NCI-H524 (cell line): ENCODE results near the gene NASP.

Source experiments
- DNase-seq, 2 experiments: peaks; one replicate each; lab custom pipeline; 2025; lab: John Stamatoyannopoulos, UW

Gene NASP

DNA sequence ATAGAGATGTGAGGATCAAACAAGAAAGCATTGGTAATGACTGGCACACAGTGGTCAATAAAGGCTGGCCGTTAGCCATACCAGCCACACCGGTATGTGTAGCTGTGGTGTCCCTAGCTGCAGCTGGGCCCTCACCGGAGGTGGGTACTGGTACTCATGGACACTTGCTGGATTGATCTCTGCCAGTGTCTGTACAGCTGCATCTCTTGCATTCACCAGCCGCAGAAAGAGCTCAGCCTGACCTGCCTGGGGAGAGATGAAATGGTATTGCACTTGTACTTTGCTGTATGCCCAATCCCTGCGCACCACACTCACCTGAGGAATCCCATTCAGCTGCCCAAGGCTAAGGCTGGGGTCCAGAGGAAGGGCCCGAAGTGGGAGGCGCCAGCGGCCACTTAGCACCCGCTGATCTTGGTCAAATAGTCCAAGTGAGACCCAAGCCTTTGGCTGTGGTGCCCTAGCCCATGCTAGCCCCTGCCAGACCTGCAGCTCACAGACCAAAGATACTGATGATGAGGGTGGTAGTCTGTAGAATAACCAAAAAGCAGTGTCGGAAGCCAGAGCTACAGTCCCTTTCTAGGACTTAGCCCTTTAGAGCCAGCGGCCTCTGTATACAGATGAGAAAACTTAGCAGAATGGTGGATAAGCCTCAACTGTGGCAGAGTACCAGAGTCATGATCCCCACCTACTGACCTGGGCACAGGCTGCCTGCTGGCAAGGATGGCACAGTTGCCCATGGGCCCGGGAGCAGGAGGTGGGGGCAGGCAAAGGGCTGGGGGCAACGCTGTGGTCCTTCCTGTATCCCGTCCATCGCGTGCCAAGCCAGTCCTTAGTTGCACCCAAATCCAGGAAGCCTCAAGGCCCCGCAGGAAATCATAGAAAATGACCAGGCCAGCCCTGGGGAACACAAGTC is 37.0 kb downstream of the NASP start:
- DNase-seq, result no peak

DNA sequence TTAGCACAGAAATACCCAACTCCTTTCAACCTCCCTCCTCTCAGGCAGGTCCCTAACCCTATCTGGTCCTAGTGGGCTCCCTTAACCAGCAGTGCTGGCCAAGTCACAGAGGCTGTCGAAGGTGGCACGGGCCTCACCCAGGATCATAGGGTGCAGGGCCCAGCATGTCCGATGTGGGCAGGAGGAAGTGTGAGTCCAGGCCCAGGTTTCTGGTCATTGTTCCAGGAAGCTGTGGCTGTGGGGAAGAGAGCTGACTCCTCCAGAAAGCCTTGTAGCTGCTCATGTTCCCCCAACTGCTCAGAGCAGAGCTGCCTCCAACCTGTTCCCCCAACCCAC is 37.6 kb downstream of the NASP start:
- DNase-seq, result no peak

DNA sequence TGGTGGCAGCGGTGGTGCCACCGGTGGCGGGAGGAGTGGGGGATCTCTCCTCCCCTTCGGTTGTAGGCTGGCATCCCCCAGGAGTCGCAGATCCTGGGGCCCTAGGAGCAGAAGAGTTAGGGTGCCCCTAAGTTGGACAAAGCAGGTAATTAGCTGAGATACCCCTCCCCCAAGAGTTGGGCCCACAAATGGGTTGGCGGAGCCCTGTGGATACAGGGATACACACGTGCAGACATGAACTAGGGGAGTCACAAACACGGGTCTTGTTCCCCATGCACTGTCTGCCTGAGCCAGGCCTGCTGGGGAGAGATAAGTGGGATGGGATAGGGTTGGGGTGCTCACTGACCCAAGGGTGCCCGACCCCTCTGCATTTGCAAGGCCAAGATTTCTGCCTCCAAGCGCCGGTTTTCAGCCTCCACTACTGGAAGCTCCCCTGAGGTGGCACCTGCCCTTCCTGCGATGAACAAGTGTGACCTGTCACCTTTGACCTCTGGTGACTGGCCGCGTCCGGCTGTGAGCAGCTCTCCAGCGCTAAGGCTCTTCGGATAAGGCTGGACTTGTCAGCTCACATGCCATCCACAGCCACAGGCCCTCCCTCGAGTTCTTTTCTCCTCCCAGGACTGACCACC is 38.2 kb downstream of the NASP start:
- no peak for DNase-seq

DNA sequence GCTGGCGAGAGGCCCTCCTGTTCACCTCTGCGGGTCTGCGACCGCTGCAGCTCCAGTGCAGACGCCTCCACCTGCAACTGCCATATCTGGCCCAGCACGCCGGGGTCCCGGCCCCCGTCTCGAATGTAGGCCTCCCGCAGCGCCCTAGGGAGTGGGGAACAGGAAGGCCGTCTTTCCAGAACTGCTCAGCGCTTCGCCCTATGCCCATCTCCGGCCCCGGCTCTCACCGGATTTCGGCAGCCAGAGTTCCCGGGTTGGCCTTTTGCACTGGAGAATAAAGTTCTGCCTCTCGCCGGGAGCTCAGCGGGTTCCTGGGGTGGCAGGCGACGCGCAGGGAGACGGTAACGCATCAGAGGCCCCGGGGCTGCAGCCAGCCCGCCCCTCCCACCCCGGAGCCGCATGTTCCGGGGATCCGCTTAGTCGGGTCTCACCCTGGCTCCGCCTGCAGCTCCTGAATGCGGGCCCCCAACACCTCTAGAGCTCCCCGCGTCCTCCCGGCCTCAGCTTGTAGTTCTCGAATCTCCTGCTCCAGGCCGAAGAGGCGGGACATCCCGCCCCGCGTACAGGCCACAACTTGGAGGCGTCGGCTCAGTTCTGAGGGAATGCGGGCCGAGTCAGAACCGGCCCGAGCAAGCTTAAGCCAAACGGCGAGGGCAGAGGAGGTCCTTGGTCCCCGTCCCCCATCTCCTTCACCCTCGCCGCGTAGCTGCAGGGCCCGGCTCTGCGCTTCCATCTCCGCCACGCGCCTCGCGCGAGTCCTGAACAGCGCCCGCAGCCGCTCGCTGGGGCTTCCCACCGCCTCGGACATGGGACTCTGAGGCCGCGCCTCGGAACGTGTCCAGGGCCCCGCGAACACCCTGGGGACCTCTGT is 38.9 kb downstream of the NASP start:
- DNase-seq, result no peak

DNA sequence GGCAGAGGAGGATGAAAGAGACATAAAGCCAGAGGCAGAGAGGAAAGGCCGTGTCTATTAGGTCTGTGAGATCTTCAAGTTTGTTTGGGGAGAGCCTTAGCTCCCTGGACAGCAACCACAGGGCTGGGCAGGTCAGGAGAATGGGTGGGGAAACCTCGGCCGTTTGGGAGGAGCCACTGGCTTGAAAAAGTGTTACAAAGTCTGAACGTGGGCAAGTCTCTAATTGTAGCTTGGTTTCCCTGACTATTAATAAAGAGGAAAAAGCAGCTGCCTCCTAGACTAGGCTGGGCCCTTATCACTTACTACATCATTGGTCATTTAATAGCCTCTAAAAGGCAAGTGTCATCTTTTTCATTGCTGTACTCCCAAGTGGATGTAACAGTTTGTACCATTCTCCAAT is 40.1 kb downstream of the NASP start, which contains the start of gene CCDC17:
TSS of gene CCDC17 (minus strand) at position 83 of the 400 bp plus-strand sequence. CDS start 145 bp downstream, outside the sequence.
- no peak for DNase-seq

DNA sequence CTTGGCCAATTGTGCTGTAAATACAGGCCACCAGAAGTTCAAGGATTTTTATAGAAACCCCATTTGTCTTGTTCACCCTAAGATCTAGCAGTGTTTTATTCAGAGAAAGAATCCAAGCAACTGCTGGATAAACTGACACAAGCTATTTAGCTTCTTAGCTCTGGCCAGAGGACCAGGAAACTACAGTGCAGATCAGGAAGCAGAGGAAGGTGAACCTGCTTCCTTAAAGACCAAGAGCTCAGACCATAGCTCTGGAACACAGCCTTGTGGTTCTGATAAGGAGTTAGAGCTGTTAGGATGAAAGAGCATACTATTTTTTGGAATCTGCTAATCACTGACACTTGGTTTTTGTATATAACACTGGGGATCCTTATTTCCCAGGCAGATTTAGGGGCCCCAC is 45.2 kb downstream of the NASP start:
- DNase-seq, result no peak

DNA sequence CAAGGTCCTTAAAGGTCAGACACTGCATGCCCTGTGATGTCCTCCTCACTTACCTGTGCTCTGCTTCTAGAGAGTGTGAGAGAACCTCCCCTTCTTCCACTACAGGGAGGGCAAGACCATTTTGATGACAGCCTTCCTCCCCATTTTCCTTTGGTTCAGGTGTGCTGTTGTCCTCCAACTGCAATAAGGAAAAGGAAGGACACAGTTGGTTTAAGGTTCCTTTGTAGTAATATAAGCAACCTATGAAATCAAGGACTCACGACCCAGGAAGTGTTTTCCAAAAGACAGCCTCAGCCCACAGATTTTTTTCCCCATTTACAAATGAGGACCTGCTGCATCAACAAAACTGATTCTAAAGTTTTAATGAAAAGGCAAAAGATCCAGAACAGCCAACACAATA is 46.6 kb downstream of the NASP start:
- DNase-seq, result no peak

DNA sequence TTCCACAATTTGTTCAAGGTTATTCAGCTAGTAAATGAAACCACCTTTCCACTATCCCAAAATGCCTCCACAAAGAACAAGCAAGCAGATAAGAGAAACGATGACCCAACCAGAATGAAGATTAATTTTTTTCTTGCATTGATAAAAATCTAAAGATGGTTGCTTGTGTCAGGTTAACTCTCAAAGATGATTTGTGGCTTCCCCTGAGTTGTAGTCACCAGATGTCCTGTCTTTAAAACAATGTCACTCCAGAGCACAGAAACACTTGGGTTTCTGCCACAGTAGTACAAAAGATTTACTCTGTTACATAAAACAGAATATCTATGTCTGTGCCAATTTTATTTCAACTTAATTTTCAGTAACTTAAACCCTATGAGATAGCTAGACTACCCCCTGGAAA is 51.4 kb downstream of the NASP start:
- no peak for DNase-seq

DNA sequence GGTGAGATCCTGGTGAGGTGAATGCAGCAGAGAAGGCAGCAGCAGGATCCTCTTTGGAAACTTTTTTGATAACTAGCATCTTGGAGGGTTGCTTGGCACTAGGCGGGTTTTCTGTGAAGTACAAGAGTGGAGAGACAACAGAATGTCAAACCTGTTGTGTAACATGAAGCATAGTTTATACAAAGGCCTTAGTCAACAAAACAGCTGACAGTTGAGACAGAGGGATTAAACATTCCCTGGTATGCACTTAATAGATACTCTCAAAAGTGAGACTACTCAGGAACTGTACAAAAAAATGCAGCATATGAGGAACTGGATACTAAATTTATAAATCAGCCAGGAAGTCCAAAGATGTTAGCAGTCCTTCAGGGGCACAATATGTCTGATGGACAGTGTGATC is 56.5 kb downstream of the NASP start:
- DNase-seq, result no peak

DNA sequence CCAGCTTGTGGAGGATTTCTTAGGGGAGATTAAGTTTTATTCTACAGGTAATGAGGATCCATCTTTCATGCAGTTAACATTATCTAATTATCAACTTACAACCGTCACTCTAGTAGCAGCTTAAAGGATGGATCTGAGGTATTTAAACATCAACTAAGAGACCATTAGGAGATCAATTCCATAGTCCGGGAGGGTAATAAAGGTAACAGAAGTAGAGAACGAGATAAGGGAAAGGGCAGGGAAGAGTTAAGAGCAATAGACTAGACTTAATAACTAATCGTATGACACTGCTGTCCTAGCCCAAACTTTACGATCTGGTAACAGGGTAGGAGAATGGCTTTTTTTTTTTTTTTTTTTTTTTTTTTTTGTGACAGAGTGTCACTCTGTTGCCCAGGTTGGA is 59.5 kb downstream of the NASP start:
- DNase-seq, result no peak

DNA sequence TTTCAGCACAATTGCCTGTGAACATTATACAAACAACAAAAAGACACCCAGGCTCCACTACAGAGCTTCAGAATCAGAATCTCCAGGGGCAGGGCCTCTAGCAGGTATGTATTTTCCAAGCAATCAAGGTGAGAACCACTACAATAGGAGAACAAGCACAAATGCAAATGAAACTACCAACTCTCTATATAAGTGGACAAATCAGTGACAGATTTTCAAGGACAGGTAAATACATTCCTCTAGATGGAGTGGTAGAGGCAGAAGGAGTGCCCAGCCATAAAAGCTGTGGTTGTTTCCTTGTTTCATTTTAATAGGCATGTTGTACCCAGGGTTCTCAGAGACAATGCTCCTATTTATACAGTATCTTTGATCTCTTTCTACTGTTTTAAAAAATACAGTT is 60.1 kb downstream of the NASP start:
- DNase-seq, result no peak

DNA sequence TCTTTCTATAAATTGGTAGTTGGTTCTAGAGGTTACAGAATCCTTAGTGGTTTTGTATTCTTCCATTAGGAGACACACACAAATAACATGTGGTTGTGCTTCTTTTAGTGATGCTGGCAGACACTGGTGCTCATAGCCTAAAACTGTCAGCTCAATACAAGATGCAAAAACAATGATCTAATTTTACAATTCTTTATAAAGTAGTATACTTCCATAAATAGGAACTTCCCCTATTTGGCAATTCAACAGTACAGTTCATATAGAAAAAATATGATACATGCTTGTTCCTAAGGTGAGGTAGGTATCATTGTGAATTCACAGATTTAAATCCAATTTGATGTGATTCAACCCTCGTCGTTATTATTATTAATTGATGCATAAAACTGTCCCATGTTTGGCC is 60.8 kb downstream of the NASP start:
- DNase-seq, result no peak

DNA sequence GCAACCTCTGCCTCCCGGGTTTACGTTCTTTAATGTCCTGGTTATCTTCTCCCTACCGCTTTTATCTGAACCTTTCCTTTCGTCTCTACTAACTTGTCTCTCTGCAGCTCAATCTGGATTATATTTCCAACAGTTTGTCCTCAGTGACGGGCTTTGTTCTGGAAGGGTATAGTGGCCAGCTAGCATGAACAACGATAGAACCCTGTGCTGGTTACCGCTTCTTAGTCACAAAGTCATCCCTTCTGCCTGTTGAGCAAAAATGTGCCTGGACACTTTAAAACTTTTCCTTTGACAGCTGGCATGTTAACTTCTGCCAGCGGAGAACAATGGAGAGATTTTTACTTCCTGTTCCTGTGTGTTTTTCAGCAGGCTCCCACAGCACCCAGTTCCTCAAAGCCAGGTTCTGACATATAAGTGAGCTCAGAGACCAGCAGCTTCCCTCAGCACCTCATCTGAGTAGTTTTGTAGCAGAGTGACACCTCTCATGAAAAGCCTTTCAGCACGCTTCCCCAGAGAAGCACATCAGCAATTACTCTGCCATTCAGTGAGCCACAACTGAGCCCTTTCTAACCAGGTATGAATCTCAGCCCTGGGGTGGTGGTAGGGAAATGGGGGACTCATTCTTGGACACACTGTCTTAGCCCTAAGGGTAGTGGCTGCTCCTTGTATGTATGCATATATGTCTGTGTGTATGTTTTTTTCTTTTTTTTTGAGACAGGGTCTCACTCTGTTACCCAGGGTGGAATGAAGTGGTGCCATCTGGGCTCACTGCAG is 63.6 kb downstream of the NASP start:
- DNase-seq, result no peak

DNA sequence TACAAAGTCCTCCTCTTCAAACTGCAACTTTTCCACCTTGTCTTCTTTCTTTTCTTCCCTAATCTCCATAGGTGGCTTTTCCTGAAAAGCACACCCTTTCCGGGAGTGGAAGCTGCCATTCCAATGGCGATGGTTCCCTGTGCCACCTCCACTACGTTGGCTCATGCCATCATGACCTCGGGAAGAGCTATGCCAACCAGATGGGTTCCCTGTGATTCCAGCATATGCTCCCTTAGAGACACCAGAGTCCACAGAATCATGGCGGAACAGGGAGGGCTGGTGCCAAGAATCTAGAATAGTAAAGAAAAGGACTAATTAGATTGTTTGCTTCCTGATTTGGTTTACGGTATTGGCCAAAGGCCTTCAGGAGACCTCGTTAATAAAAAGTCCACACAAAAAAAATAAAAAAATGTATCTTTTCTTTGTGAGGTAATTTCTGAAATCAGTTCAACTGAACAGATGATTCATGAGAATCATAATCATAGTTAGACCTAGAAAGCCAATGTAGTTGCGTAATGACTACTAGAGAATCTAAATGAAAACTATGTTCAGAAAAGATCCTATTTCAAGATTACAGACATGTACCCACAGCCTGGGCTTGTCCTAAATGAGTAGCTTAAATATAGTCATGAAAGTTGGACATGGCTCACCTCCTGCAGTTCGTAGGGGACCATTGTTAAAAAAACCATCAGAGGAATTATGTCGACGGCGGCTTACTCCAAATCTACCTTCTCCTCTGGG is 70.9 kb downstream of the NASP start:
- no peak for DNase-seq

DNA sequence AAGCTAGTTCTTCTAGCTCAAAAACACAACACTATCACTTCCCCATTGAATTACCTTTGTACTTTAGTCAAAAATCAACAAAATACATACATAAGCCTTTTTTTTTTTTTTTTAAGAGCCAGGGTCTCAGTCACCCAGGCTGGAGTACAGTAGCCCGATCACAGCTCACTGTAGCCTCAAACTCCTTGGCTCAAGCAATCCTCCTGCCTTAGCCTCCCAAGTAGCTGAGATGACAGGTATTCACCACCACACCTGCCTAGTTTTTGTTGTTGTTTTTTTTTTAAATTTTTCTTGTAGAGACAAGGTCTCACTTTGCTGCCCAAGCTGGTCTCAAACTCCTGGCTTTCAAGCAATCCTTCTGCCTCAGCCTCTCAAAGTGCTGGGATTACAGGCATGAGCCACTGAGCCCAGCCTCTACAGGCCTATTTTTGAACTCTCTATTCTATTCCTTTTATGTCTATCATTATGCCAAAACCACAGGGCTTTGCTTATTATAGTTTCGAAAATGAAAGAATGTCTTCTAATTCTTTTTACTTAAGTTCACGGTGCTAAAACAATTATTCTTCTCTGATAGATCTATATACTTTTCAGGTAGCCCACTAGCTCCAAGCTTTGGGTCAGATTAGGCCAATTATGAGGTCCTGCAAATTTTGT is 72.9 kb downstream of the NASP start:
- DNase-seq, result no peak

DNA sequence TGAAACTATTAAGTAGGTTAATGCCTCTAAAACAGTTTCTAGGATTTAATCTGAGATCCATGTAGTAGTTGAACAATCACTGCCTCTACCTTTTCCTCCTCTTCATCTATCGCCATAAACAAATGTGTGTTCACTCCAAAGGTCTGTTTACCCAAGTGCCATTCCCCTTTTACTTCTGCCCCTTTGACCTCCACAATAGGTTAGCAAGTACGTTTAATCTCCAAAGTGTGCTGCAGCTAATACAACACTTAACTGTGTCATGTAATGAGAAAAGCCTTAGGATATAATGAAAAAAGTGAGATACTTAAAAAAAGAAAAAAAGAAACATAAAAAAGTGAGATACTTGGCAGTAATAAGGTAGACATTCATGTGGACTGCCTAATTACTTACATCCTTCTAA is 74.3 kb downstream of the NASP start:
- DNase-seq, result no peak

DNA sequence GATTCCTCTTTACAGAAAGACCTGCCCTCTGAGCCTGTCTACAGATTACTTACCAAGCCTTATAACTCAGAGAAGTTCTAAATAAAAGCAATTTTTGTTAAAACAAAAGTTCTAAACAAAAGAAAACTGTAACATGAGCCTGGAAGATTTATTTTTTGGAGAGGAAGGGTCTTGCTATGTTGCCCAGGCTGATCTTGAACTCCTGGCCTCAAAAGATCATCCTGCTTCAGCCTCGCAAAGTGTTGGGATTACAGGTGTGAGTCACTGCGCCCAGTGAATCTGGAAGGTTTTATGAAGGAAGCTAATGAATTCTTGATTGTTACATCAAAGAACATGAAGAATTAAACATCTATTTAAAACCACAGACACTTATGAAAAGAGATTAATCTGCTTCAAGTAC is 75.4 kb downstream of the NASP start:
- no peak for DNase-seq

DNA sequence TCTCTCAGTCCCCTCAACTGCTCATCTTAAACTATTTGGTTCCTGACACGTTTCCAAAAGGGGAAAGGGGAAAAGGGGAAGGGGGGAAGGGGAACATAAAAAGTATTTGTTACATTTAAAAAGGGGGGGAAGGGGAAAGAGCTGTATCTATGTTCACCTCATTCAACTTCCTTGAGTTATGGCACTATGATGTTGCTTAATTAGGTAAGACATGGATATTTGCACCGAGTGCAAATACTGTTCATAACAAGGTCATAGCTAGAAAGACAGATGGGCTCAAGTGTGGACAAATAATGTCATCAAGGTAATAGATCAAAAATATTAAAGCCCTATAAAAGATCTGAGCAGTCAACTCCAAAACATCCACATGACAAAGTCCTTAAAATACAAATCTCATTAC is 76.5 kb downstream of the NASP start:
- no peak for DNase-seq

DNA sequence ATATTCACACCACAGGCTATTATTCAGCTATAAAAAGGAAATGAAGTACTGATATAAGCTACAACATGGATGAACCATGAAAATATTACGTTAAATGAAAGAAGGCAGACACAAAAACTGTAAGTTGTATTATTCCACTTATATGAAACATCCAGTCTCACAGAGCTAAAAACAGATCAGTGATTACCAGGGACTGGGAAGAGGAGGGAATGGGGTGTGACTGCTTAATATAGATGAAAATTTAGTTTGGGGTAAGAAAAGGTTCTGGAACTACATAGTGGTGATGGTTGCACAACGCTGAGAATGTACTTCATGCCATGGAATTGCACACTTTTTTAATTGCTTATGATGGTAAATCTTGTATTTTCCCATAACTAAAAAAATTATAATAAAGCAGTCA is 83.0 kb downstream of the NASP start:
- no peak for DNase-seq

DNA sequence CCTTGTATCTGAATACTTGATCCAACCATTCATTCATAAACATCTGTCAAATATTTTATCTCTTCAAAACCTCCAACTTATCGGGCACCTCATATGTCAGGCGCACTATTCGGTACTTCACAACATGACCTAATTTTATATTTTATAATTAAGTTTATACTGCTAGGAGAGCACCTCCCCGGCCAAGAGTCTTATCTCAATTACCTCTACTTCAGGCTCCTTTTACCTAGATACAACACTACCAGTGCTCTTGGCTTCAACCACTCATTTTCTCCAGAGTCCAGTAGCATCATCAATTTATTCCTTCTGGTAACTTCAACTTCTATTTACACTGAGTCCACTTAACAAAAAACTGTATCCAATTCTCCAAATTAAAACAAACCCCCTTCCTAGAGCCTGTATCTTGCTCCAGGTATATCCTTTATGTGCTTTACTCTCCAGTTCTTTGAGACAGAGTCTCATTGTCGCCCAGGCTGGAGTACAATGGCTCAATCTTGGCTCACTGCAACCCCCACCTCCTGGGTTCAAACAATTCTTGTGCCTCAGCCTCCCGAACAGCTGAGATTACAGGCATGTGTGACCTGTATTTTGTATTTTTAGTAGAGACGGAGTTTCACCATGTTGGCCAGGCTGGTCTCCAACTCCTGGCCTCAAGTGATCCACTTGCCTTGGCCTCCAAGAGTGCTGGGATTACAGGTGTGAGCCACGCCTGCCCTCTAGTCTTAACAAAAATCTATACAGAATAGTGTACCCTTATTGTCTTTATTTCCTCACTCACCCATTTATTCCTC is 83.7 kb downstream of the NASP start:
- DNase-seq, result no peak
